Measurements from ENCODE around the gene EIPR1. TPM values are rescaled to one million over a fixed set of nuclear protein-coding genes. Genes with fewer than 3 reads are reported as not detected.
A peak's percentile ranks its signal among the peaks of the same experiment; 100 is the strongest.

EIPR1 gene
- total RNA-seq, 2 donors from 2014 or later: 13.5 TPM

DNA sequence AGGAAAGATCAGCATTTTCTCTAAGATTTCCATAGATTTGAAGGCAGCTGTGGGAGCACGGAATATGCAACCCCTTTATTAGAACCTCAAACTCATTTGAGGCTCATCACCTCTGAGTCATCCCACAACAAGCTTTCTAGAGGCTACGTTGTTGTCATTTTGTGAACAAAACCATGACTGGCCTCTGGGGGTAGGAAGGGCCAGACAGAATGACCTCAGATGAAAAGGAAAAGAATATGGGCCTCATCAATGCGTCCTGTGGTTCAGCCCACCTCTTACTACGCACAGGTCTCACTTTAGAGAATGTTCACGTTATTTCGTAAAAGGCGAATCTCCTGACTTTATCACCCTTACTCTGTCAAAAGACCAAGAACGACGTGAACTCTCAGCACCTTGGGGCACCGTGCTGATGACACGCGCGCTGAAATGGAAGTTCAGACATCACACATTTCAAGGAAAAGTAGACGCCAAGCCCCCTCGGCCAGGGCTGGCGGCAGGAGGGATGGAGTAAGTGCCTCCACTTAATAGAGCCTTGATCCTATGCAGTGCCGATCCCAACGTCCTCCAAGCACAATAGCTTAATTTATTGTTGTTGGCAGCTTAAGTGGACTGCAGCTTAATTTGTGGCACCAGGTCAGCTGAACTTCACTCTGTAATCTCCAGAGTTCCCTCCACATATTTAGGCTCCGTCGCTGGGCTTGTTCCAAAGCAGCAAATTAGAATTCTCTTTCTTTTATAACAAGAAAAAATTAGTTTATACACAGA lies 208.3 kb downstream of the EIPR1 start:
- H3K9me3 ChIP-seq: no peaks in the 10 kb centered on the region
- DNase-seq (peak in 1 of 4 donors; percentile 3), ATAC-seq (no peak)
- intact Hi-C loops (cut with DNase I): no loop called here
- H3K4me3 ChIP-seq: no peak overlapping the region
- 79 to 80% methylated on average over 20 of the region's 20 CpGs for WGBS, 2 donors
- H3K36me3 ChIP-seq (replicated peaks in 1 of 2; ENCODE audit: insufficient read depth in 1 of 2, low read depth in 2 of 2): no peaks in the 10 kb centered on the region
- H3K27me3 ChIP-seq: no peaks in the 10 kb centered on the region
- H3K27ac ChIP-seq: no peak overlapping the region
- H3K4me1 ChIP-seq: peaks cover 4% of the 10 kb centered on the region
- TF ChIP-seq, protein P1, sequence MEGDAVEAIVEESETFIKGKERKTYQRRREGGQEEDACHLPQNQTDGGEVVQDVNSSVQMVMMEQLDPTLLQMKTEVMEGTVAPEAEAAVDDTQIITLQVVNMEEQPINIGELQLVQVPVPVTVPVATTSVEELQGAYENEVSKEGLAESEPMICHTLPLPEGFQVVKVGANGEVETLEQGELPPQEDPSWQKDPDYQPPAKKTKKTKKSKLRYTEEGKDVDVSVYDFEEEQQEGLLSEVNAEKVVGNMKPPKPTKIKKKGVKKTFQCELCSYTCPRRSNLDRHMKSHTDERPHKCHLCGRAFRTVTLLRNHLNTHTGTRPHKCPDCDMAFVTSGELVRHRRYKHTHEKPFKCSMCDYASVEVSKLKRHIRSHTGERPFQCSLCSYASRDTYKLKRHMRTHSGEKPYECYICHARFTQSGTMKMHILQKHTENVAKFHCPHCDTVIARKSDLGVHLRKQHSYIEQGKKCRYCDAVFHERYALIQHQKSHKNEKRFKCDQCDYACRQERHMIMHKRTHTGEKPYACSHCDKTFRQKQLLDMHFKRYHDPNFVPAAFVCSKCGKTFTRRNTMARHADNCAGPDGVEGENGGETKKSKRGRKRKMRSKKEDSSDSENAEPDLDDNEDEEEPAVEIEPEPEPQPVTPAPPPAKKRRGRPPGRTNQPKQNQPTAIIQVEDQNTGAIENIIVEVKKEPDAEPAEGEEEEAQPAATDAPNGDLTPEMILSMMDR (IDR thresholded peaks at IDR 0.05): no peak
- no peak for TF ChIP-seq POLR2A (IDR thresholded peaks at IDR 0.05)

DNA sequence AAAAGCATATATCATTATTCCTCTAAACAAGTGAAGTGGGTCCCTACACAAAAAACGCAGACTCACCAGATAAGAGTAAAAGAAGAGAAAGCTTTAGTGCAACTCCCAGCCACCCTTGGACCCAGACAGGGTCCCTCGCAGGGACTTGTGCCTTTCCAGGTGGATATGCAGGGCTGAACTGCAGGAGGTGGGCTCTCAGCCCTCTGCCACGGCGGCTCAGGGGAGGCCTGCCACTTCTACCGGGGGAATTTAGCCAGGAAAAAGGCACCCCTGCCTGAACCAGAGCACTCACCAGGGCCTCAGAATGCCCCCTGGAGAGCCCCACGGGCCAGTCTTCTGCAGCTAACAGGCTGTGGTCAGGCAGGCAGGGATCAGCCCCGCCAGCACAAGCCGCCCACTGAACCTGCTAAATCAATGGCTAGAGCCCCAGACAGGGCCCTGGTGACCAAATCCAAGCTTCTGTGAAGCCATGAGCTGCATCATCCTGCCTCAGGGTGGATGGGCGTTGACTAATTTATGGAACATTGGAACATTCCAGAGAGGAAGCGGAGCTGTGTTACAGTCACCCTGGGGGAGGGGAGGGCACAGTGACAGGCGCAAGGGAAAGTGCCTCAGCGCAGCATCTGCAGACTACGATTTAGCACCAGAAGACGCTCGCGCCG lies 209.3 kb downstream of the EIPR1 start:
- Histone ChIP-seq H3K36me3 (replicated peaks in 1 of 2; ENCODE audit: insufficient read depth in 1 of 2, low read depth in 2 of 2) (no peaks in the 10 kb centered on the region), H3K27me3 (no peaks in the 10 kb centered on the region), H3K4me1 (peaks cover 4% of the 10 kb centered on the region), H3K27ac (no peak overlapping the region), H3K9me3 (peaks cover 0 to 3% (median 0%) of the 10 kb centered on the region in 3 donors), H3K4me3 (no peak overlapping the region)
- TF ChIP-seq POLR2A (IDR thresholded peaks at IDR 0.05): no peak
- TF ChIP-seq, protein P1 (IDR thresholded peaks at IDR 0.05): no peak
- WGBS, 2 donors: 81 to 84% methylated on average over 15 to 17 of the region's 17 CpGs
- ATAC-seq: no peak
- intact Hi-C loops (cut with DNase I): no loop called here
- DNase-seq: peak in 1 of 4 donors; percentile 2

DNA sequence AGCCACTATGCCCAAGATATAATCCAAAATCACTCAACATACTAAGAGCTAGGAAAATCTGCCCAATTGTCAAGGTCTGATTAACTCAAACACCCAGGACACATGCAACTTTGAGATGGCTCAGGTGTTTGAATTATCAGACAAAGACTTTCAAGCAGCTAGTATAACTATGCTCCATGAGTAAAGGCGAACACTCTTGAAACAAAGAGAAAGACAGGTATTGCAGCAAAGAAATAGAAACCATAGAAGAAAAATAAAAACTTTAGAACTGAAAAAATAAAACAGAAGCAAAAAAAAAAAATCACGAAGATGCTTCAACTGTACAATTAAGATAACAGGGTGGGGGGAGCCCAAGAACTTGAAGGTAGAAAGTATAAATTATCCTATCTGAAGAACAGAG lies 214.2 kb downstream of the EIPR1 start:
- Histone ChIP-seq H3K27me3 (no peaks in the 10 kb centered on the region), H3K27ac (no peak overlapping the region), H3K36me3 (replicated peaks in 1 of 2; ENCODE audit: insufficient read depth in 1 of 2, low read depth in 2 of 2) (no peaks in the 10 kb centered on the region), H3K4me3 (no peak overlapping the region), H3K9me3 (peaks cover 0 to 3% (median 0%) of the 10 kb centered on the region in 3 donors), H3K4me1 (peaks cover 4% of the 10 kb centered on the region)
- intact Hi-C loops (cut with DNase I): no loop called here
- DNase-seq (no peak), ATAC-seq (no peak)
- no peak for TF ChIP-seq POLR2A (IDR thresholded peaks at IDR 0.05)
- TF ChIP-seq, protein P1 (IDR thresholded peaks at IDR 0.05): no peak
- 85 to 98% methylated on average over 2 of the region's 2 CpGs for WGBS, 2 donors

DNA sequence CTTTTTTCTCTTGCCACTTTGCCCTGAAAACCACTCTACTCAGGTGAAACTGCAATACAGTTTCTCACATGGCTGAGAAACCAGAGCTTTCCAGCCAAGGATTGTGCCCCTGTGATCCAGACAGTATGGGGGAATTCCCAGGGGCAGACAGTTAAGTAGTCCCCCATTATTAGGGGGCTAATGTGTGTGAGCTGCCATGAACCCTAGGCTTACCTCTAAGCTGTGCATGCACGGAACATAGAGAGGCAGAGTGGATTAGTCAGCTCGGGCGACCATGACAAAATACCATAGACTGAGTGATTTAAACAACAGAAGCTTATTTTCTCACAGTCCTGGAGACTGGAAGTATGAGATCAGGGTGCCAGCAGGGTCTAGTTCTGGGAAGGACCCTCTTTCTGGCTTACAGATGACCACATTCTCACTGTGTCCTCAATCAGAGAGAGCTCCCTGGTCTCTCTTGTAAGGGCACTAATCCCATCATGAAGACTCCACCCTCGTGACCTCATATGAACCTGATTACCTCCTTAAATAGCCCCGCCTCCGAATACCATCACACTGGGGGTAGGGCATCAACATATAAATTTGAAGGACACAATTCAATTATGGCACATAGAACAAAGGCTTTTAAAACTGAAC lies 215.1 kb downstream of the EIPR1 start:
- Histone ChIP-seq H3K4me3 (no peak overlapping the region), H3K27me3 (no peaks in the 10 kb centered on the region), H3K36me3 (replicated peaks in 1 of 2; ENCODE audit: insufficient read depth in 1 of 2, low read depth in 2 of 2) (no peaks in the 10 kb centered on the region), H3K4me1 (peaks cover 4% of the 10 kb centered on the region), H3K9me3 (peaks cover 0 to 3% (median 0%) of the 10 kb centered on the region in 3 donors), H3K27ac (no peak overlapping the region)
- intact Hi-C loops (cut with DNase I): no loop called here
- no peak for TF ChIP-seq POLR2A (IDR thresholded peaks at IDR 0.05)
- TF ChIP-seq, protein P1 (IDR thresholded peaks at IDR 0.05): no peak
- WGBS, 2 donors: 86 to 93% methylated on average over 6 of the region's 6 CpGs
- no peak for ATAC-seq
- DNase-seq: no peak
